OCI-LY7 (cell line): Measurements from ENCODE around the gene OR51E2.

Experiments
- CTCF ChIP-seq: fragments of 200-600 bp; sonication (generic); conservative IDR thresholded peaks from 2 replicates; pipeline ENCODE4 v1.5.1; 2014; ENCODE audit warnings: mild to moderate bottlenecking, antibody characterized with exemption, low read length, moderate library complexity, mixed read lengths
- EZH2phosphoT487 ChIP-seq: fragments of 200-600 bp; sonication (generic); IDR thresholded peaks from 2 replicates; pipeline ENCODE4 v1.6.1; 2018; ENCODE audit warnings: low read depth, borderline replicate concordance, mild to moderate bottlenecking, mixed run types, antibody characterized with exemption, low read length, moderate library complexity, mixed read lengths

DNA sequence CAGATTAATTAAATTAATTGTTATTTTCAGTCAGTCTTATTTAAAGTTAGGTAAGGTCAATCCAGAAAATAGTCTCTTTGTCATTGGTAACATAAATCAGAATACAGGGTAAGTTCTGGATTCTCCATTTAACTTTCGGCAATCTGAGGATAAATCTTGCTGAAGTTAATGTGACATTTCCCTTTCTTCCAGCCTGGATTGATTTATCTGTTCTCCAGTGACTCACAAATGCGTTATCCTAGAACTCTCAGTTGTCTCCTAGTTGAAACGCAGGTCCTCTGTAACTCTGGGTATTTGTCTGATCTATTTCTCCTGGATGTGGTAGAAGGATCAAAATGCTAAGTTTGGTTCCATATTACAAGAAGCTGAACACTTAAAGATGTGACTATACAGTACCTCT, 32.9 kb downstream of the OR51E2 start:
- TF ChIP-seq CTCF (no peak), EZH2phosphoT487 (no peak)
